Fibroblast of lung (primary cell): Measurements from ENCODE around the gene FIP1L1. TPM values are rescaled to one million over a fixed set of nuclear protein-coding genes. Genes with fewer than 3 reads are reported as not detected.
"Not testable (repeated sequence)": the region's sequence is repeated elsewhere in the genome, so short reads cannot be mapped to it uniquely, and the experiment has no call there.

Experiments
- DNase-seq, 2 donors: peaks; one replicate each; pipeline versions ENCODE4 v3.0.0 to v3.0.0-alpha.2; 2010; ENCODE audit warnings: low read depth in 2 of 2
- H2AFZ ChIP-seq: 2 replicates; pipeline ENCODE4 v1.5.1; 2012; ENCODE audit warnings: low read length, control low read depth, inconsistent platforms
- H3K27ac ChIP-seq: 2 replicates; pipeline ENCODE4 v1.5.1; 2011; ENCODE audit warnings: low read length, control low read depth; ENCODE audit not compliant: insufficient read depth
- H3K27me3 ChIP-seq: 2 replicates; pipeline ENCODE4 v1.5.1; 2011; ENCODE audit warnings: mild to moderate bottlenecking, low read length; ENCODE audit not compliant: control insufficient read depth, insufficient read depth
- H3K36me3 ChIP-seq: 2 replicates; pipeline ENCODE4 v1.5.1; 2011; ENCODE audit warnings: low read length; ENCODE audit not compliant: control insufficient read depth, insufficient read depth
- H3K4me1 ChIP-seq: 2 replicates; pipeline ENCODE4 v1.5.1; 2011; ENCODE audit warnings: low read length; ENCODE audit not compliant: control insufficient read depth, insufficient read depth; ENCODE audit errors: extremely low read depth
- H3K4me2 ChIP-seq: 2 replicates; pipeline ENCODE4 v1.5.1; 2011; ENCODE audit warnings: low read length, control low read depth; ENCODE audit not compliant: insufficient read depth; ENCODE audit errors: extremely low read depth
- H3K4me3 ChIP-seq, 4 experiments: fragments of 200-600 bp in 1 of 4; sonication (generic) in 1 of 4; replicated peaks in 1 of 4; 2 replicates each; pipeline ENCODE4 v1.5.1; 2011 to 2016; ENCODE audit warnings: low read length in 4 of 4, low read depth in 3 of 4, mild to moderate bottlenecking in 3 of 4, control low read depth in 2 of 4, inconsistent platforms in 1 of 4, mixed read lengths in 1 of 4; ENCODE audit not compliant: insufficient read depth in 1 of 4; ENCODE audit errors: control extremely low read depth in 1 of 4
- H3K79me2 ChIP-seq: 2 replicates; pipeline ENCODE4 v1.5.1; 2012; ENCODE audit warnings: mild to moderate bottlenecking, low read length, inconsistent platforms; ENCODE audit not compliant: control insufficient read depth, insufficient read depth
- H3K9ac ChIP-seq: 2 replicates; pipeline ENCODE4 v1.5.1; 2011; ENCODE audit warnings: mild to moderate bottlenecking, low read length, control low read depth; ENCODE audit not compliant: insufficient read depth
- H3K9me3 ChIP-seq: 2 replicates; pipeline ENCODE4 v1.5.1; 2012; ENCODE audit warnings: low read depth, low read length; ENCODE audit not compliant: control insufficient read depth, insufficient read depth
- H4K20me1 ChIP-seq: 2 replicates; pipeline ENCODE4 v1.5.1; 2011; ENCODE audit warnings: low read length; ENCODE audit not compliant: control insufficient read depth, insufficient read depth; ENCODE audit errors: extremely low read depth
- EZH2 ChIP-seq: IDR thresholded peaks from 2 replicates; pipeline ENCODE4 v1.5.1; 2012; ENCODE audit warnings: low read length, control low read depth, mild to moderate bottlenecking; ENCODE audit errors: missing control alignments
- polyA plus RNA-seq, 2 donors: library from polyadenylated mRNA; depleted of rRNA in 1 of 2; stranded (reverse) in 1 of 2; unstranded in 1 of 2; fragments of >200 nt; gene quantifications; 2 replicates each; pipeline ENCODE4 v1.2.1, GENCODE V29; 2011 to 2012; ENCODE audit warnings: missing spikeins in 1 of 2
- total RNA-seq: library from RNA; depleted of rRNA; stranded (reverse); fragments of >200 nt; gene quantifications from 2 replicates; pipeline ENCODE4 v1.2.1, GENCODE V29; 2014
- TF ChIP-seq, protein P1 (sequence below), 2 donors: IDR thresholded peaks in 1 of 2; conservative IDR thresholded peaks in 1 of 2; 1 replicate in 1 of 2; 2 replicates in 1 of 2; pipeline ENCODE4 v1.5.1; 2011 to 2012; ENCODE audit warnings: low read length in 2 of 2, control low read depth in 1 of 2, inconsistent platforms in 1 of 2, low read depth in 1 of 2, mild to moderate bottlenecking in 1 of 2

Gene FIP1L1
- total and polyA plus RNA-seq, 2 donors (not counting 1 experiment from before 2014, with no cell fraction given): 22.3 to 98.3 TPM

DNA sequence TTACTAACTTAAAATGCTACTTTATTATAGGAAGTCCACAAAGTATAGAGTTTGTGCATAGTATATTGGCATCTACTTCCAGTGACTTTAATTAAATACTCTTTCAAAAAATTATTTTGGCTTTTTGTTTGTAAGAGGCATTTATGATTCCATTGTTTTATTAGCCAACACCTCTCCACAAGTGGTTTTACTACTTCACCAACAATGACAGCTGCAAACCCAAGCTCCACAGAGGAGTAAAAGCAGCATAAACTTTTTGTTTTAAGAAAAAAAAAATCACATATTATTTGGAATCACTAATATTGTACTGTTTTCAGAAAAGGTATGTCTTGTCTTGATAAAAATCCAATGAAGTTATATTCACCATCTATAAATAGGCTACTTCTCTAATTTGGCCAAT lies 88.5 kb downstream of the FIP1L1 start:
- no peaks in the 10 kb centered on the region for H4K20me1 ChIP-seq
- no peak overlapping the region for H3K27ac ChIP-seq
- H3K9ac ChIP-seq: no peak overlapping the region
- no peak overlapping the region for H3K4me2 ChIP-seq
- H3K9me3 ChIP-seq: no peaks in the 10 kb centered on the region
- peaks cover 2% of the 10 kb centered on the region for H3K36me3 ChIP-seq
- H2AFZ ChIP-seq: no peak overlapping the region
- no peaks in the 10 kb centered on the region for H3K79me2 ChIP-seq
- H3K4me3 ChIP-seq: no peak overlapping the region
- H3K27me3 ChIP-seq: no peaks in the 10 kb centered on the region
- no peaks in the 10 kb centered on the region for H3K4me1 ChIP-seq
- TF ChIP-seq, protein P1, sequence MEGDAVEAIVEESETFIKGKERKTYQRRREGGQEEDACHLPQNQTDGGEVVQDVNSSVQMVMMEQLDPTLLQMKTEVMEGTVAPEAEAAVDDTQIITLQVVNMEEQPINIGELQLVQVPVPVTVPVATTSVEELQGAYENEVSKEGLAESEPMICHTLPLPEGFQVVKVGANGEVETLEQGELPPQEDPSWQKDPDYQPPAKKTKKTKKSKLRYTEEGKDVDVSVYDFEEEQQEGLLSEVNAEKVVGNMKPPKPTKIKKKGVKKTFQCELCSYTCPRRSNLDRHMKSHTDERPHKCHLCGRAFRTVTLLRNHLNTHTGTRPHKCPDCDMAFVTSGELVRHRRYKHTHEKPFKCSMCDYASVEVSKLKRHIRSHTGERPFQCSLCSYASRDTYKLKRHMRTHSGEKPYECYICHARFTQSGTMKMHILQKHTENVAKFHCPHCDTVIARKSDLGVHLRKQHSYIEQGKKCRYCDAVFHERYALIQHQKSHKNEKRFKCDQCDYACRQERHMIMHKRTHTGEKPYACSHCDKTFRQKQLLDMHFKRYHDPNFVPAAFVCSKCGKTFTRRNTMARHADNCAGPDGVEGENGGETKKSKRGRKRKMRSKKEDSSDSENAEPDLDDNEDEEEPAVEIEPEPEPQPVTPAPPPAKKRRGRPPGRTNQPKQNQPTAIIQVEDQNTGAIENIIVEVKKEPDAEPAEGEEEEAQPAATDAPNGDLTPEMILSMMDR (conservative IDR thresholded peaks at IDR 0.05 in 1 of 2, IDR thresholded peaks at IDR 0.05 in 1 of 2; ENCODE audit: low read depth in 1 of 2, low read length in 2 of 2): no peak
- no peak for TF ChIP-seq EZH2
- no peak for DNase-seq

DNA sequence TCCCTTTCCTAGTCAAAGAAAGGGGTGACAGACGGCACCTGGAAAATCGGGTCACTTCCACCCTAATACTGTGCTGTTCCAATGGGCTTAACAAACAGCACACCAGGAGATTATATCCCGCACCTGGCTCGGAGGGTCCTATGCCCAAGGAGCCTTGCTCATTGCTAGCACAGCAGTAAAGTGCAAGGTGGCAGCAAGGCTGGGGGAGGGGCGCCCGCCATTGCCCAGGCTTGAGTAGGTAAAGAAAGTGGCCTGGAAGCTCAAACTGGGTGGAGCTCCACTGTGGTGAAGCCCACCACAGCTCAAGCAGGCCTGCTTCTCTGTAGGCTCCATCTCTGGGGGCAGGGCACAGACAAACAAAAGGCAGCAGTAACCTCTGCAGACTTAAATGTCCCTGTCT lies 89.1 kb downstream of the FIP1L1 start:
- H3K4me1 ChIP-seq, H3K79me2 ChIP-seq, H3K27ac ChIP-seq, DNase-seq, H3K4me2 ChIP-seq, H3K9ac ChIP-seq, H2AFZ ChIP-seq, H3K4me3 ChIP-seq, H4K20me1 ChIP-seq, H3K36me3 ChIP-seq, H3K27me3 ChIP-seq, H3K9me3 ChIP-seq: not testable (repeated sequence)

DNA sequence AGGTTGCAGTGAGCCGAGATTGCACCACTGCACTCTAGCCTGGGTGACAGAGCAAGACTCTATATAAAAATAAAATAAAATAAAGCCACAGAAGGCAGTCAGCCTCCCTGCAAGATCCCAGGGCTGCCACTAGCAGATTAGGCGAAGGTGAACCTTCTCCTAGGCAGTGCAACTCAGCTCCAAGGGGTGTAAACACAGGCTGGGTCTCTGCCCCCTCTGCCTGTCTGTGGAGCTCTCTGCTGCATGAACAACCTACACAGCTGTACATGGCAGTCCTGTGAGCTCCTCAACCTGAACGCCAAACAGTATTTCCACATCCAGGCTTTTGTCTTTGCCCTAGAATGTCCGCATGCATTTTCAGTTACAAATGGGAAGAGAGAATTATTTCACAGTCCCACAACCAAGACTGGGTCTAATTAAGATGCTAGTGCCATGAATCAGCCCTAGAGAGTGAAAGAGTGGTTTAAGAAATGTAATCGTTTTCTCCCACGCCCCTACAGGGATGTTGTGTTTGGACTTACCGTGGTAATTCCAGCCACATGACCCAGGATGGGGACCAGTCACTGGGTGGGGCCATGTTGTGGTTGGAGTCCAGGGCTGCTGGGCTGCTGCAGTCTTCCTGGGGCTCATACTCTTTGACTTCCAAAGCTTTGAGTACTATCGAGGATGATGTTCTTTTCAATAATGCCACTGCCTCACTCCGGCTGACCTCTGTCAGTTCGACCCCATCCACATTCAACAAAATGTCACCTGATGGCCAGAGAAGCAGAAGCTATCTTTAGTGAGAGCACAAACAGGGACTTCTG lies 99.0 kb downstream of the FIP1L1 start:
- Histone ChIP-seq H2AFZ (peak overlapping the region; percentile 66), H3K27me3 (no peaks in the 10 kb centered on the region), H3K4me1 (peaks cover 20% of the 10 kb centered on the region), H3K4me3 (peak overlapping the region in 1 of 4 experiments; percentile 12), H3K27ac (peak overlapping the region; percentile 95), H3K4me2 (peak overlapping the region; percentile 73), H3K9ac (peak overlapping the region; percentile 49), H3K79me2 (no peaks in the 10 kb centered on the region), H4K20me1 (no peaks in the 10 kb centered on the region), H3K36me3 (no peaks in the 10 kb centered on the region), H3K9me3 (no peaks in the 10 kb centered on the region)
- no peak for TF ChIP-seq EZH2
- TF ChIP-seq, protein P1 (conservative IDR thresholded peaks at IDR 0.05 in 1 of 2, IDR thresholded peaks at IDR 0.05 in 1 of 2; ENCODE audit: low read depth in 1 of 2, low read length in 2 of 2): no peak
- DNase-seq: peak; percentile 97 to 99
